PC-9 (cell line): ENCODE results near the gene IPPK.

Source experiments
- EZH2 ChIP-seq: fragments of 200-600 bp; sonication (generic); IDR thresholded peaks from 2 replicates; pipeline ENCODE4 v1.8.0; 2017; ENCODE audit warnings: antibody characterized with exemption, low read depth
- TF ChIP-seq, protein P1 (sequence below): fragments of 200-600 bp; sonication (generic); conservative IDR thresholded peaks from 2 replicates; pipeline ENCODE4 v1.6.1; 2017; ENCODE audit warnings: mixed run types, antibody characterized with exemption, mild to moderate bottlenecking, moderate library complexity

- TF ChIP-seq, protein P1, sequence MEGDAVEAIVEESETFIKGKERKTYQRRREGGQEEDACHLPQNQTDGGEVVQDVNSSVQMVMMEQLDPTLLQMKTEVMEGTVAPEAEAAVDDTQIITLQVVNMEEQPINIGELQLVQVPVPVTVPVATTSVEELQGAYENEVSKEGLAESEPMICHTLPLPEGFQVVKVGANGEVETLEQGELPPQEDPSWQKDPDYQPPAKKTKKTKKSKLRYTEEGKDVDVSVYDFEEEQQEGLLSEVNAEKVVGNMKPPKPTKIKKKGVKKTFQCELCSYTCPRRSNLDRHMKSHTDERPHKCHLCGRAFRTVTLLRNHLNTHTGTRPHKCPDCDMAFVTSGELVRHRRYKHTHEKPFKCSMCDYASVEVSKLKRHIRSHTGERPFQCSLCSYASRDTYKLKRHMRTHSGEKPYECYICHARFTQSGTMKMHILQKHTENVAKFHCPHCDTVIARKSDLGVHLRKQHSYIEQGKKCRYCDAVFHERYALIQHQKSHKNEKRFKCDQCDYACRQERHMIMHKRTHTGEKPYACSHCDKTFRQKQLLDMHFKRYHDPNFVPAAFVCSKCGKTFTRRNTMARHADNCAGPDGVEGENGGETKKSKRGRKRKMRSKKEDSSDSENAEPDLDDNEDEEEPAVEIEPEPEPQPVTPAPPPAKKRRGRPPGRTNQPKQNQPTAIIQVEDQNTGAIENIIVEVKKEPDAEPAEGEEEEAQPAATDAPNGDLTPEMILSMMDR = no peak
- TF ChIP-seq EZH2 = no peak
Measured at GRCh38 chr9:92576175-92576574, 93.8 kb downstream of the IPPK start.
